T-helper 2 cell (primary cell): ENCODE data around the gene ADH1C.
"Not testable (repeated sequence)": the region's sequence is repeated elsewhere in the genome, so short reads cannot be mapped to it uniquely, and the experiment has no call there.

Experiments
- DNase-seq, 5 experiments: peaks; one replicate each; pipeline versions ENCODE4 v3.0.0 to v3.0.0-alpha.2; 2012 to 2022

ADH1C gene

DNA sequence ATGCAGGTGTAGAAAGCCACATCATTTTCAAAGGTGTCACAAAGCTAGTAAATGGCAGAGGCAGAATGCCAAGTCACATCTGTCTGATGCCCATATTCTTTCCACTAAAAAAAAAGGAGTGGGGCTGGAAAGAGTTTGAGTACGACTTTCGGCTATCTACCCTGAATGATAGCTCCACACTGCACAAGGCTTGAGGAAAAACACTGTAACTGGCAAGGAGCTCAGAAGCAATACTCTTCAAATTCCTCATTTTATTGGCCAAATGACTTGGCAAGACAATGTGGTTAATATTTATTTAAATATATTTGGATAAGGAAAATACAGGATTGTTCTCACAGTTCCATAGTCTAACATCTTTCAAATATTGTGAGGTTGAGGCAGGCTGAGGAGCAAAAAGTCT lies 5.4 kb upstream of the ADH1C start:
- no peak for DNase-seq

DNA sequence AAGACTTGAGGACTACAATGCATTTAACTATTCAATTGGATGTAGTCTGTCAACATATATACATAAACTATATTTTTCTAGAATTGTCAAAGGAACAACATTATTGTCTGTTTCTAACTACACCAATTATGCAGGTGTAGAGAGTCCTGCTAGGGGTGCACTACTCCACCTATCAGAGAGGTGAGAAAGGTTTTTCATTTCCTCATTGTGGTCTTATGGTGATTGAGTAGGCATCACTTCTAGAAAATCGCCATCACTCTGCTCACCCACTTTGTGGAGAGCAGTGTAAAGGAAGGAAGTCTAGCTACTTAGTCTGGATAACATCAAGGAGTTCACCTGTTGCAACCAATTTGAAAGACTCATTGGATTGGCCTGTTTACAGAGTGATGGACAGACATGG lies 4.4 kb upstream of the ADH1C start:
- DNase-seq, result no peak

DNA sequence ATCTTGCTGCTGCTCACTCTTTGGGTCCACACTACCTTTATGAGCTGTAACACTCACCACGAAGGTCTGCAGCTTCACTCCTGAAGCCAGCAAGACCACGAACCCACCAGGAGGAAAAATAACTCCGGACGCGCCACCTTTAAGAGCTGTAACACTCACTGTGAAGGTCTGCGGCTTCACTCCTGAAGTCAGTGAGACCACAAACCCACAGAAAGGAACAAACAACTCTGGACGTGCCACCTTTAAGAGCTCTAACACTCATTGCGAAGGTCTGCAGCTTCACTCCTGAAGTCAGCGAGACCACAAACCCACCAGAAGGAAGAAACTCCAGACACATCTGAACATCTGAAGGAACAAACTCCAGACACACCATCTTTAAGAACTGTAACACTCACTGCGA lies 3.6 kb upstream of the ADH1C start:
- peak in 1 of 5 experiments; percentile 26 for DNase-seq

DNA sequence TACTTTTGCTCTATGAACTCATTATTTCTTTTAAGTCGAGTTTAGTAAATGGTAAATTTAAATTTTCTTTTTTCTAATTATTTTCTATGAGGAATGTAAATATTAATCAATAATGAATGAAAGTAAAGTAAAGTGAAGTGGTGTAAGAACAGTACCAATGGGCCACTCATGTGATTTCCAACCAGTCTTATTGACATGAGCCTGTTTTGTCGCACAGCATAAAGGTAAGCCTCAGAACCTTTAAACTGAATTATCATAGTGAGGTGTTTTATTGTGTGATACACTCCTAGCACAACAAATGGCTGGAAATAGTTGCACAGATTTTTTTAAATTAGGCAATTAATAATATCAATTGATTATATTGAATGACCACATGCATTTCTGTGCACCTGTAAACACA lies 1.1 kb downstream of the ADH1C start:
- no peak for DNase-seq

DNA sequence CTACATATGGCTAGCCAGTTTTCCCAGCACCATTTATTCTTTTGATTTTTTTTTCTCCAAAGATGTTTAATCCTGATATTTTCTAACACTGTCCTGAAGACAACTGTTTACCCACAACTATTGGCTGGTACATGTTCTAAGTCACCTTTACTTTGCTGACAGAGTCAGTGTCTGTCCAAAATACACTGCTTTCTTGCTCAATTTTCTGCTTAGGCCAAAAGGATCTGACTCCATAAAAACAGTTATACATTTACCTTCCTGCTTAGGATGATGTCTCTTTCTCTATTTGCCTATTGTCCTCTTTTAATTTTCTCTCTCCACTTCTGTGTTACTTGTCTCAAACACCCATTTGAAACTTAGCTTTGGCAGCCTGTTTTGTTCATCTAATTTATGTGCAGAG lies 3.2 kb downstream of the ADH1C start:
- DNase-seq, result no peak

DNA sequence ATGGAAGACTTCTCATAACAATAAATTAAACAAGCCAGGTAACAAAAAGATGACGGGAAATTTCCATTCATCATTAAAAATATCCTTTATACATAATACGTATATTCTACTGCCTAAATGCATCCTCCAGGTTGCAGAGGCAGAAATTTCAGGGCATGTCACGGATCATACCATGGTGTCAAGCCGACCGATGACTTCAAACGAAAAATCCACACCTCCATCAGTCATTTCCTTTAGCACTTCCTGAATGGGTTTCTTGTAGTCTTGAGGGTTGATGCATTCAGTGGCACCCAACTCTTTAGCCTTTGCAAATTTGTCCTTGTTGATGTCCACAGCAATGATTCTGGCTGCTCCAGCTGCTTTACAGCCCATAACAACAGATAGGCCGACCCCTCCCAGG lies 9.9 kb downstream of the ADH1C start:
- DNase-seq, result not testable (repeated sequence)

DNA sequence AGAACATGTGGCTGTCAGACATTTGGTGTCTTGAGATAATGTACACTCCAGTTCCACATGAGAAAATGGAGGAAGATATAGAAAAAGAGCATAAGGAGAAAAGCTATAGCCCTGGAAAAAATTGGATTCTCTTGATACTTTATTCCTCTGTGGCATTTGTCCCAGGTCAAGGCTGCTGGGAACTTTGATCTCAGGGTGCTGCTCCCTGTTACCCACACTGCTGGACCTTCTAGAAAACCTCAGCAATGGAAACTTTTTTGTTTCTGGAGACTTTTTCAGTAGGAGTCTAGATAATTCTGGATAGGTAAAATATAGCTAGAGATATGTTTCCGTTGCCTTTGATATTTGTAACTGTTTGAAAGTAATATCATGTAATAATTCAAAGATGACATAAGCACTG lies 11.1 kb downstream of the ADH1C start:
- no peak for DNase-seq

DNA sequence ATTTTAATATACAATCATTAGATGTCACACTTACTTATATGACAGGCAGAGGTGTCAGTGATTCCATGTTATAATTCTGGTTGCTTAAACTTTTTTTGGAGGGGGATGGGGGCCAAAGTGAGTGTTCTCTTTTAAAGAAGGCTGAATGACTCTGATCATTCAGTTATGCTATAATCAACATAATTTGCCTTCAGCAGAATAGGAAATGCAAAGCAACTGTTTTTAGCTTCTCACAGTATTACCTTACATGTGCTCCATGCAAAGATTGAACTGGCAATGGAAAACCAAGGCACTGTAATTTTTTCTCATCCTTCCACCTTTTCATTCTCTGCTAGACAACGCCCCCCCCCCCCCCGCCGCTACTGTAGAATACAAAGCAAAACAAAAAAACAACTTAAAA lies 13.4 kb downstream of the ADH1C start:
- DNase-seq, result no peak

DNA sequence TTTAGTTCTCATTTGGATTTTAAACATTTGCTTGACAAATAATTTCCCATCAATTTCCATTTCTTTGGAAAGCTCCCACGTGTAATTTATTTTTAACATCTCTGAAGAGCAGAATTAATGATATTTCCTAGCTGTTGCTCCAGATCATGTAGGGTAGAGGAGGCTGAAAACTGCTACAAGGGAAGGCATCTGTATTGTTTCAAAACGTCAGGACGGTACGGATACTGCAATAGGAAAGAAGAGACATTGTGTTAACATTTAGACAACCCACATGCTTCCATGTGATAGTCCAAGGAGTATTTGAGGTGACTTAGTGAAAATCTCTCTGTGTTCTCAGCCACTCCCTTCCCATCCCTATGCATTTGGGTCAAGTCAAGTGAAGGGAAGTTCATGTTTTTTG lies 16.0 kb downstream of the ADH1C start:
- no peak for DNase-seq

DNA sequence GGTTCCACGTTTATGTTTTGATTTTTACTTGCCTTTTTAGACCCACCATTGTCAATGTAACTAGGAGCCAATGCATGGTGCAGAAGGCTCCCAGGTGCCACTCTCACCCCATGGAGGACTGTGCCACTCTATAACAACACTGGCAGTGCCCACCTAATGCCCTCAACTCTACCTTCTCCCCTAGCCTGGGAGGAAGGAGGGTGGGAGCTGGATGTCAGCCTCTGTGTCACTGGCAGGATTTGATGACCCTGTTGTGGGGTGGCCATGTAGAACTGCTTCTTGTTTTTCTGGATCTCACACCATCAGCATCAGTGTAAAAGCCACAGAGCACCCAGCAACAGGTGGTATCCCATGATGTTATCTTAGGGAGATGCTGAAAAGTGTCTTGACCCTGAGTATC lies 17.7 kb downstream of the ADH1C start:
- DNase-seq, result no peak

DNA sequence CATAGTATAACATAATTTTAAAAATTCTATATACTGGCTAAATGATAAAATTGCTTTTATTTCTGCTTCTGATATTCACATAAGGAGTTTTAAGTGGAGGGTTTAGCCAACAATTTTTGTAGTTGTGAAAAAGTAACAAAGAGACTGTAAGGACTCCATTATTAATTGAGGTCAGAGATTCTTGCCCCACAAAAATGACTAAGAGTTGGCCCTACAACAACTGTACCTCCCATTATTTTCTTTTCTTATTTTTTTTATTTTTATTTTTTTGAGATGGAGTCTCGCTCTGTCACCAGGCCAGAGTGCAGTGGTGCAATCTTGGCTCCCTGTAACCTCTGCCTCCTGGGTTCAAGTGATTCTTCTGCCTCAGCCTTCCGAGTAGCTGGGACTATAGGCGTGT lies 21.9 kb downstream of the ADH1C start:
- no peak for DNase-seq

DNA sequence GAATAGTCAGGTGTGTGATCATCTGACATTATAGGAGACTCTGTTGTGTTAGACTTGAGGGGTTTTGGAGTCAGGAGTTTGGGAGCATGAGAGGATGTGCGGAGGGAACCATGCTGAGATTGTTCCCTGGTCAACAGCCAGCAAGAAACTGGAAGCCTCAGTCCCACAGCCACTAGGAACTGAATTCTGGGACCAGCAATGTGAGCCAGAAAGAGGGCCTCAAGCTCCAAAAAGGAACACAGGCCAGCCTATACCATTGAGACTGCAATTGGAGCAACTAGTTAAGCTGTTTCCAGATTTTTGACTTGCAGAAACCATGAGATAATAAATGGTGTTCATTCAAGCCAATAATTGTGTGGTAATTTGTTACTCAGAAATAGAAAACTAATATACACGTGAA lies 22.7 kb downstream of the ADH1C start:
- no peak for DNase-seq

DNA sequence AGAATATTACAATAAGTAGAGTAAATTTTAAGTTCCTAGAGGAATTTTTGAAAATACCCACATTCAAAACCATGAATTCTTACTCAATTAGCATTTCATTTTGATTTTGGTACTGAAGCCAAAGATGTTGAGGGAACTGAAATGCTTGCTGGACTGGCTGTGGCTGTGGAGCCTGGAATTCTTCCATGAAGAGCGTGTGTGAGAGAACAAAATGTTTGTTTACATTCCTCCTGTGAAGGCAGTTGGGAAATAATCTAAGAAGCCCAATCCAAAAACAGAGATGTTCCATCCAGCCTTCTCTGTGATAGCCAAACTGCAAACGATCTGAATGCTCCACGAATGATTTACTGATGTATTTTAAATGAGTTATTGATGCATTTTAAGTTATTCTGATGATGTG lies 27.6 kb downstream of the ADH1C start:
- no peak for DNase-seq

DNA sequence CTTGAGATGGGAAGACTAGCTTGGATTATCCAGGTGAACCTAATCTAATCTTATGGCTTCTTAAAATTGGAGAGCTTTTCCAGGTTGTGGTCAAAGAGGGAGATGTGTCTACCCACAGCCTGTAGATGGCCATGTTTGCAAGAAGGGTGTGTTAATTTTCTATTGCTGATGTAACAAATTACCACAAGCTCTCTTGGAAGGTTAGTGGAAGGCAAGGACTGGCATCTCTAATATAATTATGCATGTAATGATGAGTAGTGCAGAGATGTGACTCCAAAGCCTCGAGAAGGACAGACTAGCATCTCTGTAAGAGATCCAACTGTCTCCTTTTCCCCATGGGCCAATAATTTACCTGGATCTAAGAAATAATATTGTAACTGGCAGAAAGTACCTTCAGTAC lies 28.2 kb downstream of the ADH1C start:
- DNase-seq, result no peak

DNA sequence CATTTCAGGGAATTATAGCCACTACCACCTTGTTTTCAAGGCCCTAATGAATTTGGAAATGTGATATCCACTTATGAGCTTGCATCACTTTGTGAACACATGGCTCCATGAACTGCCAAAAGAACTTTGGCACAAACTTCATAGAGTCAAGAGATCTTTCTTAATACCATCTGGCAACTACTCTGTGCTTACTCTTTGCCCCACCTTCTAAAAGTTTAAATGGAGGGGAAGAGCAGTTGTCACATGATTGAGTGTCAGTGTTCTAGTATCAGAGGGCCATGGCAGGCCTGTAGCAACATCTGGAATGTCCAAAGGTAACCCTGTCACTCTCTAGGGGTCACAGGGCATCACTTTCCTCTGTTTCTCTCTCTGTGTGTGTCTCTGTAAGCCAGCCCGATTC lies 28.8 kb downstream of the ADH1C start:
- DNase-seq, result no peak

DNA sequence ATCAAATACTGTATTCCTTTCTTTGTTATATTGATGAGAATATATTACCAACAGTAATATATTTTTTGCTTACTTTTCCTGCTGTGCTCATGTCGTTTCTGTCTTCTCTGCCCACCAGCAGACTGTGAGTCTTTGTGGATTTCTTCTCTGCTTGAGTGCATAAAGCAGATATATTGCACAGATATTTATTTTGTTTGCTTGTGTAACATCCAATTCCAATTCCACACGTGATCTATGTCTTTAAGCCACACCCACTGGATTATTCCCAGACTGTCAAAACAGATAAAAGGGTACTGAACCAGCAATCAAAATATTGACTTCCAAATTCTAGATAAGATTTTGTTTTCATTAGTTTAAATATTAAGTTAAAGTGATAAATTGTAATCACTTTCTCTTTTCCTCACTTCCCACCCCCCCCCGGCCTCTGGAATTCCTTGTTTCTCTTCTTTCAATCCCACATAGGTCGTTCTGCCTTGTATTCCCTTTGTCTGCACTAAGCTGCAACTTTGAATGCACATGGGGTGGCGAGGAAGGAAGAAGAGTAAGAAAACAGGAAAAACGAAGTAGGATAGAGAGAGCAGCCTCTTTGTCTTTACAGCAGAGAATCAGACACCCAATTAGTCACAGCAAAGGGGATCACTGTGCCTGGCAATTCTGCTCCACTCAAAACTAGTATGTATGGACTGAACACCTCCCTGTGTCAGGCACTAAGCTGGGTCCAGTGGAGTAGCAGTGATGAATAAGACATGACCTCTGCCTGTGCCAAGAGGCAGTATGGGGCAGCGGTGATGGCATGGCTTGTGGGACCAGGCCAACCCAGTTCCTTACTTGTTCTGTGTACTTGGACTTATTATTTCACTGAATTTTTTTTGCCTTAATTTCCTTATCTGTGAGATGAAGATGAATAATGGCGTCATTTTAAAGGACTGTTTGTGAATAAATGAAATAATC lies 31.0 kb downstream of the ADH1C start, which contains the start of gene ADH1B:
TSS of gene ADH1B (minus strand) at position 161 of the 951 bp plus-strand sequence. CDS start at position 91, 70 bp downstream.
- no peak for DNase-seq

DNA sequence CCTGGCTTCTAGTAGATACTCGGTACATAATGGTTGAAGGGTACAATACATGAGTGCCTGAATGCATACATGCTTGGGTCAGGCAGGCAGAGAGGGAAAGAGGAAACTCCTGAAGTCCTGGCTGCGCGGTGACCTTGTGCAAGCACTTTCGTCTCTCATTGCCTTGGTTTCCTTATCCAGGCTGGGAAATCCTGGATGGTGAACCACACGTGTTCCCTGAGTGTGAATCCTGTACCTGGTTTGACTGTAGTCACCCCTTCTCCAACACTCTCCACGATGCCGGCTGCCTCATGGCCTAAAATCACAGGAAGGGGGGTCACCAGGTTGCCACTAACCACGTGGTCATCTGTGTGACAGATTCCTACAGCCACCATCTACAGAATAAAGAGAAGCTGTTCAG lies 34.7 kb downstream of the ADH1C start:
- DNase-seq, result not testable (repeated sequence)

DNA sequence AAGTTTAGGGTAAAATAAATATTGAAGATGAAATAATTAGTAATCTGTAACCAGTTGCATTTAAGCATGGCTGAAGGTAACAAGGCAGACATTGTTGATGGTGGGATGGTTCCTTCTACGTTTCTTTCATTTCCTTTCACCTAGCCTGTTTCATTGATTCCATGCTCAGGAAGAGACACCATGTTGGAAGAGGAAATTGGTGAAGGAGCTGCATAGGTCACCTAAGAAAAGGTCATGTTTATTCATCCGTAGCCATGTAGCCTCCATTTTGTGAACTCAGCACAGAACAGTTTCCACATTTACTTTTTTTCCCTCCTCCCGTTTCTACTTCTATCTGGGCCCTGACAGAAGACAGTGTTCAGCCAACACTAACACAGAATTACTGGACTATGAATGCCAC lies 35.2 kb downstream of the ADH1C start:
- no peak for DNase-seq

DNA sequence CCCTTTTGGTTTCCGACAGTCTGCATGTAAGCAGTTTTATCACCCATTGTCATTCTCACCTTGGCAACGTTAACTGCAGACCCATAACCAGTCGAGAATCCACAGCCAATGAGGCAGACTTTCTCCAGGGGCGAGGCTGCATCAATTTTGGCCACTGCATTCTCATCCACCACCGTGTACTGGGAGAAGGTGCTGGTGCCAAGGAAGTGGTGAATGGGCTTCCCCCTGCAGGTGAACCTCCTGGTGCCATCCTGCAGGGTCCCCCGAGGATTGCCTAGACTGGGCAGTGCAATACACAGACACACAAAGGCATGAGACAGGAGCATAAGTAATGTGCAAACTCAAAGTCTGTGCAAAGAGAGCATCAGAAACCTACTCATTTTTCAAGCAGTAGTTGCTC lies 36.7 kb downstream of the ADH1C start:
- no peak for DNase-seq

DNA sequence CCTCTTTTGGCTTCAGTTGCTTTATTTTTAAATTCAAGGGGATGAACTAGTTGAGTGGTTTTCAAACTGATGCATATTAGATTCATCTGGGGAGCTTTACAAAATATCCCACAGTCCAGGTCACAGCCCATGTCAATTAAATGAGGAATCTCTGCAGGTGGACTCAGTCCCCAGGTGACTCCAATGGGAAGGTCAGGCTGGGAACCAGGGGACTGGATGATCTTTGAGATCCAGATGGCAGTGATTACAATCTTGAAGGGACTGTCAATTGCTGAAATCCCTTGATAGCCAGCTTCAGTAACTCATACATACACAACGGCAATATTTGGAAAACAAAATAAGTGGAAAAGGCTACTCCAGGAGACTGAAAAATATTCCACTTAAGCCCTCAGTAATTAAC lies 38.3 kb downstream of the ADH1C start:
- no peak for DNase-seq

DNA sequence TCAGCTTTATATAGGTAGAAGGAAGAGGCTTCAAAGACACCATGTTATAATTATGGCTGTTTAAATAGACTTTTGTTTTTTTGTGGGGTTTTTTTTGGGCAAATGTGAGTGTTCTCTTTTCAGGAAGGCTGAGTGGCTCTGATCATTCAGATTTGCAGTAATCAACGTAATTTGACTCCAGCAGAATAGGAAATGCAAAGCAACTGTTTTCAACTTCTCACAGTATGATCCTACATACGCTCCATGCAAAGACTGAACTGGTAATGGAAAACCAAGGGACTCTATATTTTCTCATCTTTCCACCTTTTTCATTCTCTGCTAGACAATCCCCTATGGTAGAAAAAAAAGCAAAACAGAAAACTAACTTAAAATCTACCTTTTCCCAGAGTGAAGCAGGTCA lies 42.2 kb downstream of the ADH1C start:
- DNase-seq, result no peak

DNA sequence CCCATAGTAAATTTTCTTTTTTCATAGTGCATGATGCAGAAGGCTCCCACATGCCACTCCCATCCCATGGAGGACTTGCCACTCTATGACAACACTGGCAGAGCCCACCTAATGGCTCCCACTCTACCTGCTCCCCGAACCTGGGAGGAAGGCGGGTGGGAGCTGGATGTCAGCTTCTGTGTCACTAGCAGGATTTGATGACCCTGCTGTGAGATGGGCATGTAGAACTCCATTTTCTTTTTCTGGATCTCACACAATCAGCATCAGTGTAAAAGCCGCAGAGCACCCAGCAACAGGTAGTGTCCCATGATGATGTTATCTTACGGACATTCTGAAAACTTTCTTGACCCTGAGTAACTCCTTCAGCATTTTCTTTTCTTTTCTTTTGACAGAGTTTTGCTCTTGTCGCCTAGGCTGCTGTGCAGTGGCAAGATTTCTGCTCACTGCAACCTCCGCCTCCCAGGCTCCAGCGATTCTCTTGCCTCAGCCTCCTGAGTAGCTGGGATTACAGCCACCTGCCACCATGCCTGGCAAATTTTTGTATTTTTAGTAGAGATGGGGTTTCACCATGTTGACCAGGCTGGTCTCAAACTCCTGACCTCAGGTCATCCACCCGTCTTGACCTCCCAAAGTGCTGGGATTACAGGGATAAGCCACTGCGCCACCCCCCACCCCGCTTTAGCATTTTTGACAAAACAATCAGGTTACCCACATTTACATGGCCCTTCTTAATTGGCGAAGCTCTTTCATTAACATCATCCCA lies 46.7 kb downstream of the ADH1C start:
- DNase-seq, result no peak

DNA sequence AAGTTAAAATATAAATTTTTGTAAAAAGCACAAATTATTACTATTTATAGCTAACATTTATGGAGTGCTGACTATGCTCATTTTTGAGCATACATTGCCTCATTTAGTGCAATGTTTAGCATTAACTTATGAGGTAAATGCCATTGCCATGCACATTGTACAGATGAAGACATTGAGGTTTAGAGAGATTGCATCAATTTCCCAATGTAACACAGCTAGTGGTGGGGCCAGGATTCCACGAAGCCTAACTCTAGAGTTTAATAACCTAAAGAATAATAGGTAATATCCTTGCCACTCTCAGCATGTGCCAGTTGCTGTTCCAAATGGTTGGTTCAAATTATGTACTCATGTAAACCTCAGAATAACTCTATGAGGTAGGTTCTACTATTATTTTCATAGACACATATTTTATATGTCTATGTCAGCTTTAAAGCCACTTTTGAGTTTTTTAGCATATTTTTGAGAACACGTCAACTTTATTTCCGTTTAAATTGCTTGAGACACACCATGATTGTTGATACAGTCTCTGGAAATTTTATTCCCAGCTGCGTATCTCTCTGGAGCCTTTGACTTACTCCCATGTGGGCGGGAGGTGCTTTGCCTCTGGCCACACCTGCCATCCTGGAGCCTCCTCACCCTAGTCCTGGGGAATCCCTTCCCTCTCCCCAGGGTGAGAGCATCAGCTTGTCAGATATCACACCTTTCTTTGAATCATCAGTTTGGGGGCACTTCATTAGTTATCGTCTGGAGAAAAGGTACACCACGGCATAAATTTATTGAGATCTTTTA lies 51.0 kb downstream of the ADH1C start:
- DNase-seq, result no peak
